Neural cell (in vitro differentiated cells): ENCODE measurements around the gene MAST4. TPM values are rescaled to one million over a fixed set of nuclear protein-coding genes. Genes with fewer than 3 reads are reported as not detected.
A peak's percentile ranks its signal among the peaks of the same experiment; 100 is the strongest.
"Not testable (repeated sequence)": the region's sequence is repeated elsewhere in the genome, so short reads cannot be mapped to it uniquely, and the experiment has no call there.

Experiments
- H2AFZ ChIP-seq: fragments of 200-600, 300-800 bp; sonication (generic), shearing (Covaris generic); 2 replicates; pipeline ENCODE4 v1.6.0; 2014; ENCODE audit warnings: low read depth, mild to moderate bottlenecking, antibody characterized with exemption, low read length, moderate library complexity
- H3F3A ChIP-seq: fragments of 200-600 bp; shearing (Covaris generic); 2 replicates; pipeline ENCODE4 v1.6.1; 2016; ENCODE audit warnings: mild to moderate bottlenecking, moderate library complexity, mixed read lengths, antibody characterized with exemption, low read length; ENCODE audit not compliant: insufficient read depth, poor library complexity, severe bottlenecking
- H3K27ac ChIP-seq: fragments of 200-600, 300-800 bp; sonication (generic), shearing (Covaris generic); 2 replicates; pipeline ENCODE4 v1.5.1; 2014; ENCODE audit warnings: mild to moderate bottlenecking, low read length, moderate library complexity
- H3K27me3 ChIP-seq: fragments of 300-800, 200-600 bp; sonication (generic), shearing (Covaris generic); 2 replicates; pipeline ENCODE4 v1.6.0; 2014; ENCODE audit warnings: mild to moderate bottlenecking, low read depth, low read length, moderate library complexity; ENCODE audit not compliant: insufficient read depth
- H3K36me3 ChIP-seq: fragments of 300-800, 200-600 bp; sonication (generic), shearing (Covaris generic); 2 replicates; pipeline ENCODE4 v1.5.1; 2014; ENCODE audit warnings: mild to moderate bottlenecking, antibody characterized with exemption, low read length, moderate library complexity; ENCODE audit not compliant: insufficient read depth
- H3K4me2 ChIP-seq: fragments of 300-800, 200-600 bp; sonication (generic), shearing (Covaris generic); 2 replicates; pipeline ENCODE4 v1.6.0; 2014; ENCODE audit warnings: mild to moderate bottlenecking, low read length
- H3K4me3 ChIP-seq: fragments of 300-800, 200-600 bp; sonication (generic), shearing (Covaris generic); 2 replicates; pipeline ENCODE4 v1.5.1; 2014; ENCODE audit warnings: mild to moderate bottlenecking, low read length, moderate library complexity
- H3K79me2 ChIP-seq: fragments of 200-600 bp; shearing (Covaris generic); replicated peaks from 2 replicates; pipeline ENCODE4 v1.6.0; 2014; ENCODE audit warnings: mild to moderate bottlenecking, low read length, moderate library complexity; ENCODE audit not compliant: insufficient read depth
- H3K9ac ChIP-seq: fragments of 300-800, 200-600 bp; sonication (generic), shearing (Covaris generic); 2 replicates; pipeline ENCODE4 v1.6.1; 2016; ENCODE audit warnings: mild to moderate bottlenecking, low read length, mixed read lengths
- H3K9me2 ChIP-seq: fragments of 200-600 bp; shearing (Covaris generic); 2 replicates; pipeline ENCODE4 v1.6.1; 2016; ENCODE audit warnings: mild to moderate bottlenecking, low read length, mixed read lengths; ENCODE audit not compliant: insufficient read depth
- H3K9me3 ChIP-seq: fragments of 200-600, 300-800 bp; sonication (generic), shearing (Covaris generic); 2 replicates; pipeline ENCODE4 v1.6.1; 2016; ENCODE audit warnings: mild to moderate bottlenecking, mixed run types, low read length, moderate library complexity, mixed read lengths
- H4K20me1 ChIP-seq: fragments of 200-600 bp; shearing (Covaris generic); 2 replicates; pipeline ENCODE4 v1.6.1; 2016; ENCODE audit warnings: mild to moderate bottlenecking, mixed run types; ENCODE audit not compliant: insufficient read depth
- CTCF ChIP-seq: fragments of 450-650 bp; IDR thresholded peaks from 2 replicates; pipeline ENCODE4 v1.5.1; 2014; ENCODE audit warnings: antibody characterized with exemption, mild to moderate bottlenecking, moderate library complexity; ENCODE audit not compliant: poor library complexity, severe bottlenecking
- EP300 ChIP-seq: fragments of 450-650 bp; conservative IDR thresholded peaks from 2 replicates; pipeline ENCODE4 v1.6.1; 2014; ENCODE audit warnings: antibody characterized with exemption, mild to moderate bottlenecking, moderate library complexity; ENCODE audit not compliant: poor library complexity, severe bottlenecking
- EZH2 ChIP-seq: fragments of 200-600, 300-800 bp; shearing (Covaris generic), sonication (generic); IDR thresholded peaks from 2 replicates; pipeline ENCODE4 v1.6.1; 2014; ENCODE audit warnings: antibody characterized with exemption, low read length, borderline replicate concordance, mild to moderate bottlenecking; ENCODE audit not compliant: insufficient read depth, poor library complexity, severe bottlenecking
- MXI1 ChIP-seq: fragments of 450-650 bp; conservative IDR thresholded peaks from 2 replicates; pipeline ENCODE4 v1.6.1; 2014; ENCODE audit warnings: antibody characterized with exemption, mild to moderate bottlenecking; ENCODE audit not compliant: poor library complexity, severe bottlenecking
- POLR2AphosphoS5 ChIP-seq: IDR thresholded peaks from 2 replicates; pipeline ENCODE4 v1.6.1; 2012
- RAD21 ChIP-seq: fragments of 450-650 bp; conservative IDR thresholded peaks from 2 replicates; pipeline ENCODE4 v1.6.1; 2014; ENCODE audit warnings: antibody characterized with exemption, mild to moderate bottlenecking, moderate library complexity
- REST ChIP-seq: IDR thresholded peaks from 2 replicates; pipeline ENCODE4 v1.6.1; 2012; ENCODE audit warnings: borderline replicate concordance
- SMC3 ChIP-seq: fragments of 450-650 bp; conservative IDR thresholded peaks from 2 replicates; pipeline ENCODE4 v1.6.1; 2014; ENCODE audit warnings: antibody characterized with exemption, mild to moderate bottlenecking, moderate library complexity; ENCODE audit not compliant: poor library complexity
- polyA plus RNA-seq: library from polyadenylated mRNA; depleted of rRNA; stranded (reverse); fragments of >200 nt; gene quantifications from 2 replicates; pipeline ENCODE4 v1.2.3, GENCODE V29; 2014

Gene MAST4
- polyA plus RNA-seq, 1 donor from 2014 or later = 2.3 TPM

- no peaks in the 10 kb centered on the region for H3K79me2 ChIP-seq
- H3K27me3 ChIP-seq = no peaks in the 10 kb centered on the region
- H3K9me2 ChIP-seq = no peaks in the 10 kb centered on the region
- H3K9ac ChIP-seq = no peak overlapping the region
- peak overlapping the region; percentile 12 for H3K4me2 ChIP-seq
- no peaks in the 10 kb centered on the region for H3F3A ChIP-seq
- H3K27ac ChIP-seq = peak overlapping the region; percentile 42
- no peaks in the 10 kb centered on the region for H3K9me3 ChIP-seq
- H3K36me3 ChIP-seq = no peaks in the 10 kb centered on the region
- no peak overlapping the region for H2AFZ ChIP-seq
- H3K4me3 ChIP-seq = peak overlapping the region; percentile 22
- peak; percentile 97 for TF ChIP-seq REST
- no peak for TF ChIP-seq EZH2
- no peak for TF ChIP-seq SMC3
- no peak for TF ChIP-seq CTCF
- TF ChIP-seq POLR2AphosphoS5 = peak; percentile 41
- no peak for TF ChIP-seq RAD21
- peak; percentile 91 for TF ChIP-seq EP300
- no peaks in the 10 kb centered on the region for H4K20me1 ChIP-seq
These were observed 224.5 kb downstream of the MAST4 start for GRCh38 chr5:66820630-66821207.

GRCh38 chr5:66821688-66822429 is 225.7 kb downstream of the MAST4 start:
- no peaks in the 10 kb centered on the region for H3K9me2 ChIP-seq

GRCh38 chr5:66822906-66823305 is 226.7 kb downstream of the MAST4 start:
- not testable (repeated sequence) for H3F3A ChIP-seq, H3K4me2 ChIP-seq, H3K27me3 ChIP-seq, H3K9me3 ChIP-seq, H3K9me2 ChIP-seq, H3K27ac ChIP-seq, H4K20me1 ChIP-seq, H3K4me3 ChIP-seq, H3K9ac ChIP-seq, H3K79me2 ChIP-seq, H3K36me3 ChIP-seq, H2AFZ ChIP-seq

More at GRCh38 chr5:66821688-66822429, 225.7 kb downstream of the MAST4 start:
- H3F3A ChIP-seq = no peaks in the 10 kb centered on the region
- no peaks in the 10 kb centered on the region for H3K36me3 ChIP-seq
- no peak overlapping the region for H3K9ac ChIP-seq
- no peaks in the 10 kb centered on the region for H3K79me2 ChIP-seq
- no peaks in the 10 kb centered on the region for H3K27me3 ChIP-seq
- H4K20me1 ChIP-seq = no peaks in the 10 kb centered on the region
- no peak overlapping the region for H2AFZ ChIP-seq
- H3K4me2 ChIP-seq = peak overlapping the region; percentile 12
- peak overlapping the region; percentile 14 for H3K4me3 ChIP-seq
- TF ChIP-seq RAD21 (no peak), CTCF (no peak), MXI1 (no peak)
- no peaks in the 10 kb centered on the region for H3K9me3 ChIP-seq
- peak overlapping the region; percentile 42 for H3K27ac ChIP-seq
